Mucosa of stomach (tissue), 1 donor: Measurements from ENCODE around the gene PC.

ENCODE experiments used
- H3K27me3 ChIP-seq: one replicate; pipeline ENCODE4 v1.7.0; 2013; ENCODE audit warnings: mild to moderate bottlenecking, low read length; ENCODE audit not compliant: control insufficient read depth, insufficient read depth
- H3K36me3 ChIP-seq: one replicate; pipeline ENCODE4 v1.7.0; 2013; ENCODE audit warnings: low read length; ENCODE audit not compliant: control insufficient read depth, insufficient read depth
- H3K4me1 ChIP-seq: one replicate; pipeline ENCODE4 v1.7.0; 2013; ENCODE audit warnings: mild to moderate bottlenecking, low read length; ENCODE audit not compliant: control insufficient read depth, insufficient read depth
- H3K4me3 ChIP-seq: one replicate; pipeline ENCODE4 v1.7.0; 2013; ENCODE audit warnings: low read length
- H3K9ac ChIP-seq: one replicate; pipeline ENCODE4 v1.7.0; 2013; ENCODE audit warnings: mild to moderate bottlenecking, low read length, moderate library complexity
- H3K9me3 ChIP-seq: one replicate; pipeline ENCODE4 v1.7.0; 2013; ENCODE audit warnings: mild to moderate bottlenecking, low read length, moderate library complexity; ENCODE audit not compliant: control insufficient read depth
- donor health status: Pancreatic carcinoma.

PC gene

DNA sequence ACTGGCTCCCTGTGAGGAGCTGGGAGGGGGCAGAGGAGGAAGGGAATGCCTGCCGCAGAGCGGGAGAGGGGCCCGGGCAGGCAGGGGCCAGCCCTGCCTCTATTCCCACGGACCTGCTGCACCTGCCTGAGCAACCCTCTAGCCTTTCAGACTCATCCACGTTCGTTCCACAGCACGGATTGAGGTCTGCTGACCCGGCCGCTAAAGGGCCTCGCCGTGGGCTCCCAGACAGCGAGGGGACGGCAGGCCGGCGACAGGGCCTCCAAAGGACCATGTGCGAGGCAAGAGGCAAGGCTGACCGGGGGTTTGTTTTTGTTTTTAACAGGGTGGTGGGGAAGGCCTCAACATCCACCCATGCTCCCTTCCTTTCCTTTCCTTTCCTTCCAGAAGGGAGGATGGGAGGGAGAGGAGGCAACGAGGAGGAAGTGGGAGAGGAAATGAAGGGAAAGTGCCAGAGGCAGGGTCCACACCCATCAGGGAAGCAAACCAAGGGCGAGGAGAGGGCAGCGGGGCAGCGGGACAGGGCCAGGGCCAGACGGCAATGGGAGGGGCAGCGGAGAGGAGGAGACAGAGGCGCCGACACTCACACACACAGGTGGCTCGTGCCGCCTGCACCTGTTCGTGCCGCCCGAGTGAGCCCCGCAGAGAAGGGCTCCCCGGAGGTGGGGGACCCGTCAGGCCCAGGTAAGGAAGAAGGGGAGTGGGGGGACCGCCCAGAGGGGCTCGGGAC, 93.8 kb downstream of the PC start:
- Histone ChIP-seq H3K4me3 (no peak overlapping the region), H3K9ac (no peak overlapping the region), H3K36me3 (no peaks in the 10 kb centered on the region), H3K9me3 (no peaks in the 10 kb centered on the region), H3K27me3 (no peaks in the 10 kb centered on the region), H3K4me1 (peaks cover 12% of the 10 kb centered on the region)

DNA sequence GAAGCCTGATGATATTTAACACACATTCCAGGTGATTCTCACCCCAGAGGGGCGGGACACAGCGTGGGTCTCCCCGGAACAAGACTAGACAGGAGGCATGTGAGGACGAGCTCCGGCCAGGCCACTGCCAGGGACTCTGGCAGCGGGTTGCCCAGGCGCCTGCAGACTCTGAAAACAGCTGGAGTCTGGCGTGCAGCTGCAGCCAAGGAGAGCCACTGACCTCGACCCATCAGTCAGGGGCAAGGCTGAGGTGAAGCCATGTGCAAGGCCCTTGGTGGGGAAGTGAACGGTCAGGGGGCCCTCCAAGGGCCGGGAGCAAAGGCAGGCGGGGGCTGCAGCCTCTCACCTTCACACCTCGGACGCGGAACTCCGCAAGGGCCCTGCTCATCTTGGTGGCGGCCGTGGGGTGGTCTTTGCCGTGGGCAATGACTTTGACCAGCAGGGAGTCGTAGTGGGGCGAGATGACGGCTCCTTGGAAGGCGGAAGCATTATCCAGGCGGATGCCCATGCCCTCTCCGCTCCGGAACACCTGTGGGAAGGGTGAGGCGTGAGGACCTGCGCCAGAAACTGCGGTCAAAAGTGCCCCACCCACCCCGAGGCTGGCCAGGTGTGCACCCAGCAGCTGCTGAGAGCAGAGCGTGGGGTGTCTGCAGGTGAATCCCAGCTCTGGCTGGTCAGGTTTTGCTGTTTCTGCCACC, 94.6 kb downstream of the PC start:
- no peaks in the 10 kb centered on the region for H3K27me3 ChIP-seq
- H3K36me3 ChIP-seq: no peaks in the 10 kb centered on the region
- no peak overlapping the region for H3K4me3 ChIP-seq
- H3K4me1 ChIP-seq: peaks cover 8% of the 10 kb centered on the region
- no peak overlapping the region for H3K9ac ChIP-seq
- no peaks in the 10 kb centered on the region for H3K9me3 ChIP-seq

DNA sequence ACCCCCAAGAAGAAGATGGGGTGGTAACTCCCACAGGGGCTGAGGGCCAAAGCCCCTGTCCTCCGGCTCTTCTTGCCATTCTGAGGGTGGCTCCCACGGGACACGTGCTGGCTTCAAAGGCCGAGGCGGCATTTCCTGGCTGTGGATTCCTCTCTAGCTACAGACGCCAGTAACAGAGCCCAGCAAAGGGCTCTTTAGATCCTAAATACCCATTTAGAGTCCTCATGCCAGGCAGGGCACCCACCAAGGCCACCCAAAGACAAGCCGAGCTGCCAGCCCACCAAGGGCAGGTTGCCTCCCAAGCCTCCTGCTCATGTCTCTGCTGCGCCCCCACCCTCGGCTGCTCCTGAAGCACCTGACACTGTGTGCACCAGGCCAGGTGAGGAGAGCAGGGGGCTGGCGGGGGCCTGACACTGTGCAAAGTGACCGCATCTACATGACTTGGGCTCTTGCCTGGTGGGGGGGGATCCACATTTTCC, 95.6 kb downstream of the PC start:
- Histone ChIP-seq H3K9ac (no peak overlapping the region), H3K36me3 (no peaks in the 10 kb centered on the region), H3K4me3 (no peak overlapping the region), H3K9me3 (no peaks in the 10 kb centered on the region), H3K27me3 (no peaks in the 10 kb centered on the region), H3K4me1 (peaks cover 8% of the 10 kb centered on the region)

GRCh38 chr11:66861774-66862558, 96.2 kb downstream of the PC start:
- Histone ChIP-seq H3K9ac (no peak overlapping the region), H3K36me3 (no peaks in the 10 kb centered on the region), H3K27me3 (no peaks in the 10 kb centered on the region), H3K9me3 (no peaks in the 10 kb centered on the region), H3K4me1 (peaks cover 8% of the 10 kb centered on the region), H3K4me3 (no peak overlapping the region)

- H3K27me3 ChIP-seq: no peaks in the 10 kb centered on the region
- no peaks in the 10 kb centered on the region for H3K36me3 ChIP-seq
- H3K9ac ChIP-seq: no peak overlapping the region
- H3K4me3 ChIP-seq: no peak overlapping the region
- no peaks in the 10 kb centered on the region for H3K9me3 ChIP-seq
- H3K4me1 ChIP-seq: peaks cover 8% of the 10 kb centered on the region
These were observed 97.0 kb downstream of the PC start for GRCh38 chr11:66861038-66861773.

GRCh38 chr11:66860449-66860831, 97.7 kb downstream of the PC start:
- Histone ChIP-seq H3K9ac (no peak overlapping the region), H3K9me3 (no peaks in the 10 kb centered on the region), H3K36me3 (no peaks in the 10 kb centered on the region), H3K27me3 (no peaks in the 10 kb centered on the region), H3K4me3 (no peak overlapping the region), H3K4me1 (peaks cover 13% of the 10 kb centered on the region)

DNA sequence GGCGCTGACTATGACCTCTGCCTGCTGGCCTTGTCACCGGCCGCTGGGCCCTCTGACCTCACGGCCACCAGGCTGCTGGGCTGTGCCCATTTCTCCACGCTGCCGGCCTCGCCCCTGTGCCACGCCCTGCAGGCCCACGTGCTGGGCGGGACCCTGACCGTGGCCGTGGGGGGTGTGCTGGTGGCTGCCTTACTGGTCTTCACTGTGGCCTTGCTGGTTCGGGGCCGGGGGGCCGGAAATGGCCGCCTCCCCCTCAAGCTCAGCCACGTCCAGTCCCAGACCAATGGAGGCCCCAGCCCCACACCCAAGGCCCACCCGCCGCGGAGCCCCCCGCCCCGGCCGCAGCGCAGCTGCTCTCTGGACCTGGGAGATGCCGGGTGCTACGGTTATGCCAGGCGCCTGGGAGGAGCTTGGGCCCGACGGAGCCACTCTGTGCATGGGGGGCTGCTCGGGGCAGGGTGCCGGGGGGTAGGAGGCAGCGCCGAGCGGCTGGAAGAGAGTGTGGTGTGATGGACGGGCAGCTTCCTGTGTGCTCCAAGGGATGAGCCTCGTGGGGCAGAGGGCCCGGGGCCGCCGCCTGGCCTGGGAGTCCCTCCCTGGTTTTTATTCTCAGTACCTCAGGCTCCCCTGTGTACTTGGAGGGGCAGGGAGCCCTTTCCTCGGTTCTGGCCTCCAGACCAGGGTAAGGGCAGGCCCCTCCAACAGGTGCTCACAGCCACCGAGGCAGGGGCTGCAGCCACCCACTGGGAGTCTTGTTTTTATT, 98.3 kb downstream of the PC start:
- no peak overlapping the region for H3K9ac ChIP-seq
- no peaks in the 10 kb centered on the region for H3K36me3 ChIP-seq
- no peaks in the 10 kb centered on the region for H3K9me3 ChIP-seq
- no peak overlapping the region for H3K4me3 ChIP-seq
- no peaks in the 10 kb centered on the region for H3K27me3 ChIP-seq
- H3K4me1 ChIP-seq: peaks cover 14% of the 10 kb centered on the region

- no peaks in the 10 kb centered on the region for H3K9me3 ChIP-seq
- H3K9ac ChIP-seq: no peak overlapping the region
- no peaks in the 10 kb centered on the region for H3K27me3 ChIP-seq
- H3K4me1 ChIP-seq: peaks cover 11% of the 10 kb centered on the region
- no peak overlapping the region for H3K4me3 ChIP-seq
- H3K36me3 ChIP-seq: no peaks in the 10 kb centered on the region
These were observed 99.1 kb downstream of the PC start for GRCh38 chr11:66858939-66859685.

- Histone ChIP-seq H3K27me3 (no peaks in the 10 kb centered on the region), H3K9ac (no peak overlapping the region), H3K4me1 (peaks cover 10% of the 10 kb centered on the region), H3K9me3 (no peaks in the 10 kb centered on the region), H3K36me3 (no peaks in the 10 kb centered on the region), H3K4me3 (no peak overlapping the region)
These were observed 99.8 kb downstream of the PC start for GRCh38 chr11:66858186-66858938.

- Histone ChIP-seq H3K4me3 (no peak overlapping the region), H3K4me1 (peaks cover 10% of the 10 kb centered on the region), H3K36me3 (no peaks in the 10 kb centered on the region), H3K27me3 (no peaks in the 10 kb centered on the region), H3K9me3 (no peaks in the 10 kb centered on the region), H3K9ac (no peak overlapping the region)
These were observed 100.3 kb downstream of the PC start for GRCh38 chr11:66857927-66858185.
